BJ (cell line): Measurements from ENCODE around the gene CTNNBIP1. TPM values are rescaled to one million over a fixed set of nuclear protein-coding genes. Genes with fewer than 3 reads are reported as not detected.

Experiments
- CTCF ChIA-PET: fragments of 350-600 bp; formaldehyde crosslinking; extraction: SDS; loops from one replicate; lab custom pipeline; 2021; ENCODE audit warnings: antibody characterized with exemption, inconsistent platforms; lab: Yijun Ruan, JAX
- POLR2A ChIA-PET: fragments of 300-600 bp; sonication (Branson Sonifier 250); formaldehyde crosslinking; extraction: SDS; loops from one replicate; lab custom pipeline; 2021; ENCODE audit warnings: antibody characterized with exemption; lab: Charles Lee
- DNase-seq: peaks from one replicate; pipeline ENCODE4 v3.0.0-alpha.2; 2011; ENCODE audit warnings: low read depth
- H3K27me3 ChIP-seq: 2 replicates; pipeline ENCODE4 v1.6.0; 2011; ENCODE audit warnings: low read length; ENCODE audit not compliant: control insufficient read depth, insufficient read depth
- H3K36me3 ChIP-seq: 2 replicates; pipeline ENCODE4 v1.5.1; 2011; ENCODE audit warnings: low read length; ENCODE audit not compliant: control insufficient read depth, insufficient read depth
- H3K4me3 ChIP-seq: 2 replicates; pipeline ENCODE4 v1.5.1; 2011; ENCODE audit warnings: low read depth, mild to moderate bottlenecking, control low read depth, low read length
- polyA plus RNA-seq: library from polyadenylated mRNA; depleted of rRNA; stranded (reverse); fragments of >200 nt; gene quantifications from 2 replicates; pipeline ENCODE4 v1.2.3, GENCODE V29; 2011
- TF ChIP-seq, protein P1 (sequence below): IDR thresholded peaks from 2 replicates; pipeline ENCODE4 v1.5.1; 2011; ENCODE audit warnings: low read depth, mild to moderate bottlenecking, control low read depth, inconsistent platforms, low read length, moderate library complexity; ENCODE audit not compliant: insufficient read depth

The CTNNBIP1 gene
- polyA plus RNA-seq, 1 experiment: 25.5 TPM

DNA sequence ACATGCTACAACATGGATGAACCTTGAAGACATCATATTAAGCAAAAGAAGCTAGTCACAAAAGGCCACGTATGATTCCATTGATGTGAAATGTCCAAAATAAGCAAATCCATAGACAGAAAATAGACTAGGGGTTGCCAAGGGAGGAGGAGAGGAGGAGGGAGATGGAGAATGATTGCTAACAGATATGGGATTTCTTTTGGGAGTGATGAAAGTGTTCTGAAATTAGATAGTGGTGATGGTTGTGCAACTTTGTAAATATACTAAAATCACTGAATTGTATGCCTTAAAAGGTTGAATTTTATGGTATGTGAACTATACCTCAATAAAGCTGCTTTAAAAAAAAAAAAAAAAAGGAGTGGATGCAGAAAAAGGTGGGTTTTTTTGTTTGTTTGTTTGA lies 93.9 kb downstream of the CTNNBIP1 start:
- CTCF ChIA-PET: interaction anchor here (1.7 kb wide), 1 partner anchor 13 kb away, joined by 5 read pairs; no protein-coding TSS in a partner anchor
- TF ChIP-seq, protein P1, sequence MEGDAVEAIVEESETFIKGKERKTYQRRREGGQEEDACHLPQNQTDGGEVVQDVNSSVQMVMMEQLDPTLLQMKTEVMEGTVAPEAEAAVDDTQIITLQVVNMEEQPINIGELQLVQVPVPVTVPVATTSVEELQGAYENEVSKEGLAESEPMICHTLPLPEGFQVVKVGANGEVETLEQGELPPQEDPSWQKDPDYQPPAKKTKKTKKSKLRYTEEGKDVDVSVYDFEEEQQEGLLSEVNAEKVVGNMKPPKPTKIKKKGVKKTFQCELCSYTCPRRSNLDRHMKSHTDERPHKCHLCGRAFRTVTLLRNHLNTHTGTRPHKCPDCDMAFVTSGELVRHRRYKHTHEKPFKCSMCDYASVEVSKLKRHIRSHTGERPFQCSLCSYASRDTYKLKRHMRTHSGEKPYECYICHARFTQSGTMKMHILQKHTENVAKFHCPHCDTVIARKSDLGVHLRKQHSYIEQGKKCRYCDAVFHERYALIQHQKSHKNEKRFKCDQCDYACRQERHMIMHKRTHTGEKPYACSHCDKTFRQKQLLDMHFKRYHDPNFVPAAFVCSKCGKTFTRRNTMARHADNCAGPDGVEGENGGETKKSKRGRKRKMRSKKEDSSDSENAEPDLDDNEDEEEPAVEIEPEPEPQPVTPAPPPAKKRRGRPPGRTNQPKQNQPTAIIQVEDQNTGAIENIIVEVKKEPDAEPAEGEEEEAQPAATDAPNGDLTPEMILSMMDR: no peak
- Histone ChIP-seq H3K27me3 (no peaks in the 10 kb centered on the region), H3K4me3 (no peak overlapping the region), H3K36me3 (no peaks in the 10 kb centered on the region)
- DNase-seq: no peak
- POLR2A ChIA-PET: no interaction called here

DNA sequence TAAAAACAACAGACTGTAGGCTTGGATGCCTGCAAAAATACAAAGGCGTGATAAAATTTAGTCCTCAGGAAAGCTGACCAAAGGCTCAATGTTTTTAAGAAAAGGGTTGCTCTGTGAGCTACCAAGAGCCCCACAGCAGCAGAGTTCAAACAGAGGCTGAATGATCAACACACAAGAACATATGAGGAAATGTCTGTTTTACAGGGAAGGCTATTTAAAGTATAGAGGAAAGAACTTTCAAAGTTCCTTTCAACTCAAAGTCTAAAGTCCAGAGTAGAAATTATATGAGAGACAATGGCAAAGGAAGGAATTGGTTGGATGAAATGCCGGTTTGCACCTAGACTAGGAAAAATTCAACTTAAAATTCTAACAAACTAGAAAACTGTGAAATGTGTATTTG lies 94.9 kb downstream of the CTNNBIP1 start:
- POLR2A ChIA-PET: no interaction called here
- Histone ChIP-seq H3K4me3 (no peak overlapping the region), H3K36me3 (no peaks in the 10 kb centered on the region), H3K27me3 (no peaks in the 10 kb centered on the region)
- no peak for DNase-seq
- TF ChIP-seq, protein P1: no peak
- CTCF ChIA-PET: no interaction called here

DNA sequence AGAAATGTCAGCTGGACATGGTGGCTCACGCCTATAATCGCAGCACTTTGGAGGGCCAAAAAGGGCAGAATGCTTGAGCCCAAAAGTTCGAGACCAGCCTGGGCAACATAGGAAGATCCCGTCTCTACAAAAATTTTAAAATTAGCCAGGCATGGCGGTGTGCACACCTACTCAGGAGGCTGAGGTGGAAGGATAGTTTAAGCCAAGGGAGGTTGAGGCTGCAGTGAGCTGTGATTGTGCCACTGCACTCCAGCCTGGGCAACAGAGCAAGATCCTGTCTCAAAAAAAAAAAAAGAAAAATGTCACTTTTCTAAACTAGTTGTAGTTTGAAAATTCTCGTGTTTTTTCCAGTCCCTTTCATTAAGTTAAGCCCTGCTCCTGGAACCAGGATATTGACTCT lies 95.5 kb downstream of the CTNNBIP1 start:
- CTCF ChIA-PET: no interaction called here
- no peaks in the 10 kb centered on the region for H3K36me3 ChIP-seq
- POLR2A ChIA-PET: no interaction called here
- H3K27me3 ChIP-seq: no peaks in the 10 kb centered on the region
- no peak overlapping the region for H3K4me3 ChIP-seq
- TF ChIP-seq, protein P1: no peak
- DNase-seq: no peak

DNA sequence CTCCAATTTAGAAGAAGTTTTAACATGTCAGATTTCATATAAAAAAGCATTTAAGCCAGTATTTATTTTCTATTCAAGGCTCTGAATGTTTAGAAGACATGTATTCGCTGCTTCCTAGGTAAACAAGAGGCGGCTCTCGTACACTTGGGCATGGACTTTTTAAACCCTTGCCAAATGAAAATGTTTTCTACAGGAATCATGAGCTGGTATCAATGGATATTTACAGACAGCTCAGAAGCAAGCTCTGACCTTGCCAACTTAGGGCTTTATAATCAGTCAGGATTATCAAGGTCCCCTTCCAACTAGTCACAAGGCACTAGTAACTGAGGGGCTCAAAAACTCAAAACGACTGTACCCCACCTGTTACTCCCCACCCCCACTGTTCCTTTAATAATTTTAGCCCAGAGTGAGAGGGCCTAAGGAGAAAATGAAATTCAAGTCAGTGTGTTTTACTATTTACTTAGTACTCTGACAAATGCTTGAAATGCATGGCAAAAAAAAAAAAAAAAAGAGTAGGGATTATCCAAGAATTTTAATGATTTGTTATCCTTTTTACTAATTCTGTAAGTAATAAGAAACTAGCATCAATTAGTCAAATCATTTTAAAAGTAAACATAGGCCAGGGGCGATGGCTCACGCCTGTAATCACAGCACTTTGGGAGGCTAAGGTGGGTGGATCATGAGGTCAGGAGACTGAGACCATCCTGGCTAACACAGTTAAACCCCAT lies 98.7 kb downstream of the CTNNBIP1 start:
- TF ChIP-seq, protein P1: no peak
- CTCF ChIA-PET: no interaction called here
- POLR2A ChIA-PET: no interaction called here
- DNase-seq: no peak
- Histone ChIP-seq H3K27me3 (no peaks in the 10 kb centered on the region), H3K4me3 (no peak overlapping the region), H3K36me3 (no peaks in the 10 kb centered on the region)

DNA sequence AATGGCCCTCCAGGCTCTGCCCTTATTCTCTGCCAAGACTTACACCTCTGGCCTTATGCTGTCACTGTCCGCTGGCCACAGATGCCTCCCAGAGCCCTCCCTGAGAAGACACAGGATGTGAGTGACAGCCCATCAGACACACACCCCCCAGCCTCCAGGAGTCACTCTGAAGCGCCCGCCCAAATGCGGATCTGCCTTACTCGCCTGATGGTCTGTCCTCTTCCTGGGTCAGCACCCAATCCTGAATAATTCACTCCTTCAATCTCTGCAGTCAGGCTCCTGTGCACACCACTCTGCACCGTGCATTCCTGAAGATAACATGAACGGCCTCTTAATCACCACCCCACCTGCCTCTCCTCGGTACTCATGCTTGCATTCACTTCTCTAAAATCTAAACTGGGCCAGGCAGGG lies 101.0 kb downstream of the CTNNBIP1 start:
- POLR2A ChIA-PET: no interaction called here
- CTCF ChIA-PET: no interaction called here
- Histone ChIP-seq H3K4me3 (no peak overlapping the region), H3K36me3 (no peaks in the 10 kb centered on the region), H3K27me3 (no peaks in the 10 kb centered on the region)
- TF ChIP-seq, protein P1: no peak
- DNase-seq: no peak
